NCI-H82 treated with DMSO at 0.1 percent for 48 hours (cell line): ENCODE results near the gene SRRM4.

Source experiments
- DNase-seq: peaks from one replicate; lab custom pipeline; 2025; ENCODE audit not compliant: unreplicated experiment; lab: John Stamatoyannopoulos, UW

SRRM4 gene

GRCh38 chr12:119114294-119114693, 133.0 kb downstream of the SRRM4 start:
- no peak for DNase-seq

GRCh38 chr12:119115296-119115905, 134.1 kb downstream of the SRRM4 start:
- DNase-seq: no peak

- DNase-seq: no peak
Measured at GRCh38 chr12:119117936-119118335, 136.6 kb downstream of the SRRM4 start.

- DNase-seq: no peak
Measured at GRCh38 chr12:119118625-119119024, 137.3 kb downstream of the SRRM4 start.

- DNase-seq: no peak
Measured at GRCh38 chr12:119122047-119122446, 140.7 kb downstream of the SRRM4 start.

DNA sequence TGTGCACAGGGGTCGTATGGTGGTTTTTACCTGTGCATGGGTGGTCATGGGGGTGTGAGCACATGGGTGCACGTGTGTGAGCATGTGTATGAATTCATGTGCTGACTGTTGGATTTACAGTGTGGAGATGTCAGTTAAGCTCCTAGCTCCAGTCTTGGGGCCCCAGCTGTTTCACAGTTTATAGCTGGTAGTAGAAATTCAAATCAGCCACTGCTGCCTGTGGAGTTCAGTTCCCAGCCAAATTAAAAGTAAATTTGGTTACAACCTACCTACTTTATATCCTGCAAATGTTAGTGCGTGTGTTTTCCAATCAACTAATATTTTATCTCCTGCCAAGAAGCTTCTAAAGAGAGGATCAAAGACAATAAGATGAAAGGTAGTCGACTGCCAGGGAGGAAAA, 141.4 kb downstream of the SRRM4 start:
- DNase-seq: no peak

DNA sequence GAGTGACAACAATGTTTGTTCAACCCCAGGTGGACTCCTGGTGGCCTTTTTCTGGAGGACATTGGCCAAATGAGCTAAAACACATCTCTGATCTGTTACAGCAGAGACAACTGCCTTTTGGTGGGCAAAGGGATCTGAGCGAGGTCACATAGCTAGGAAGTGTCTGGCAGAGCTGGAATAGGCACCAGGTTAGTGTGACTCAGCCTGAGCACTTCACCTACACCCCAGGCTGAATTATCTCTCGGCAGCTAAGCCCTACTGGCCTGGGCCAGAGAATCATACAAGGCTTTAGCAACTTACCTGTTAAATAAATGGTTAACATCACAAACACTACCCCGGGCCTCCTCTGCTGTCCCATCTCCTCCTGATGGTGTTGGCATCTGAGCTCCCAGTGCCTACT, 147.2 kb downstream of the SRRM4 start:
- DNase-seq: no peak

- DNase-seq: no peak
Measured at GRCh38 chr12:119129827-119130434, 148.6 kb downstream of the SRRM4 start.

- no peak for DNase-seq
Measured at GRCh38 chr12:119130523-119130922, 149.2 kb downstream of the SRRM4 start.

GRCh38 chr12:119134284-119135072, 153.1 kb downstream of the SRRM4 start:
- no peak for DNase-seq

GRCh38 chr12:119136811-119137410, 155.6 kb downstream of the SRRM4 start:
- no peak for DNase-seq

DNA sequence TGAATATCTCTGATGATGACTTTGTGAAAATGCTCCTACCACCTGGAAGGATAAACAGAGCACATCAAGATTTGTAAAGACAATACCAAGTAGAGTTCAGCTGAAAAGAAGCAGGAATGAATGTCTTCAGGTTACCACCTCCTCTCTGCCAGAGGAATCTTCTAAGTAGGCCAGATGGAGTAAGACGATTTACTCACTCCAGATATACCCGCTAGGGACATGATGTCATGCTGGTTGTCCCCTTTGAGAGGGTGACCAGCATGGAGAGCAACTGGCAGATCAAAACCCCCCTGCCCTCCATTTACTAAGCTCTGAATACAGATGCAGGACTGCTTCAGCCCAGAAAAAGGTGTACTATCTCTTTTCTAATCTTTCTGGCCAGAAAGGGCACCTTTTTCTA, 158.1 kb downstream of the SRRM4 start:
- DNase-seq: no peak

GRCh38 chr12:119145367-119145766, 164.0 kb downstream of the SRRM4 start:
- DNase-seq: no peak

DNA sequence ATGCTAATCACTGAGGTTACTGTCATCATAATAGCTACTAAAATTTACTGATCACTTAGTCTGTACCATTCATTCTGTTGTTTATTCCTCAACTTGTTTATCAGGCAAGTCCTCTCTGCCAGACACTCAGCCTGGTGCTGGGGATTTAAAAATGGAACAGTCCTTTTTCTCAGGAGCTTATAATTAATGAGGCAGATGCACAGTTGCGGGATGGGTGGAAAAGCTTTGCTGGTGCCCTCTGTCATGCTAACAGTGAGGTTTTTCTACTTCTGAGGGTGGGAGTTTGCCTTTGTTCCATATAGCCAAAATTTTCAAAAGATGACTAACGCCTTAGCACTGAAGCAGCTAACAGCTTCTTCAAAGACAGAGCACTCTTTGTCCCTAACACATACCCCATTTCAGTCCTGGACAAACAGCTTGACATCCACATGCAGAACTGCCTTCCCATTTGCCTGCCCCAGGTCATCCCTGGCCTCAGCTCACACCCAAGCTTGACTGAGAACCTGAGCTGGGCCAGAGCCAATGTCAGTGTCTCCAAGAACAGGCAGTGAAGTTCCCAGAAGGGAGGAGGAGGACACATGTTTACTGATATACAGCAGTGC, 166.6 kb downstream of the SRRM4 start:
- DNase-seq: no peak

- DNase-seq: no peak
Measured at GRCh38 chr12:119149270-119149669, 167.9 kb downstream of the SRRM4 start.

DNA sequence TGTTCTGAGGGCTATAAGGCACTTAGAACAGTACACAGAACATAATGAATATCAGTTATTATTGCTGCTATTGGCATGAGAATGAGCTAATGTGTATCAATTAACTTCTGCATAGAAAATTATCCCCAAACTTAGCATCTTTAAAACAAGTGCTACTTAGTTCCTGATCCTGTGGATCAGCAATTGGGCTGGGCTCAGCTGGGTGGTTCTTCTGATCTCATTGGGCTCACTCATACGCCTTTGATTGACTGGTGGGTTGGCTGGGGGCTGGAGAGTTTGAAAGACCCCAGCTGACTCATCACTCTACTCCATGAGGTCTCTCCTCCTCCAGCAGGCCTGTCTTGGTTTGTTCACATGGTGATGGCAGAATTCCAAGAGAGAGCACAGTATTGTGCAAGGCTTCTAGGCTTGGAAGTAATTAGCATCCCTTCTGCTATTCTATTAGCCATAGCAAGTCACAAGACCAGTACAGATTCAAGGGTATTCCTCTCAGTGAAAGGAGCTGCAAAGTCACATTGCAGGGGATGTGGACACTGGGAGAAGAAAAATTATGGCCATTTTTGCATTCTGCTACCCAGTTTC, 170.2 kb downstream of the SRRM4 start:
- no peak for DNase-seq

DNA sequence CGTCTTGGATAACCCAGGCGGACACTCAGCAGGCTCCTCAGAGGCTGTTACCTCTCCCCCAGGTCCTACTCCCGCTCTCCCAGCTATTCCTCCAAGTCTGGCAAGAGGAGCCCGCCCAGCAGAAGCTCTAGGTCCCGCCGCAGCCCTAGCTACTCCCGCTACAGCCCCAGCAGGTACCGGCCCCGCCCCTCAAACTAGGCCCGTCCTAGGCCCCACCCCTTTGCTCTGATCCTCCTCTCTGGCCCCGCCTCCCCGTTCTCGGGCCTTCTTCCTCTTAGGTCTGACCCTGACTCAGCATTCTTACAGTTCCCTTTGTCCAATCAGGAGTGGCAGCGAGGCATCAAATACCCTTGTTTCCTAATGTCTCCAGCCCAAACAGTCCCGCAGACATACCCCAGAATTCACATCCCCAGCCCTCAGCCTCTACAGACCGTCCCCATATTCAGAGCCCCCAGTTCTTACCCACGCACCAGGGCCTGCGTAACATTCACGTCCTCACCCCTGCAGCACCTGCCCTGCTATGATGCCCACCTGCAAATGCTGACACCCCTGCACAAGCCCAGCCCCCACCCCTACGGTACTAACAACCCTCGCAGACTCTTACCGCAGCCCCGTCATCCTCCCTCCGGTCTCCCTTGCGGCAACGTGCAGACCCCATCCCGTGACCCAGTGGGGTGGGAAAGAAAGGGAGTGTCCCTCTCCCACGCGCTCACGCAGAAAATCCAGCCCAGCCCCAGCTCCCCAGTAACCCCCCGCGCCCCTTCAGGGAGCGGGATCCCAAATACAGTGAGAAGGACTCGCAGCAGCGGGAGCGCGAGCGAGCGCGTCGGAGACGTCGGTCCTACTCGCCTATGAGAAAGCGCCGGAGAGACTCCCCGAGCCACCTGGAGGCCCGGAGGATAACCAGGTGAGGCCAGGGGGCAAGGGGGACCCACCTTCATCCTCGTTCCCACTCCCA, 172.4 kb downstream of the SRRM4 start:
- no peak for DNase-seq

- DNase-seq: no peak
Measured at GRCh38 chr12:119154435-119154818, 173.1 kb downstream of the SRRM4 start.

DNA sequence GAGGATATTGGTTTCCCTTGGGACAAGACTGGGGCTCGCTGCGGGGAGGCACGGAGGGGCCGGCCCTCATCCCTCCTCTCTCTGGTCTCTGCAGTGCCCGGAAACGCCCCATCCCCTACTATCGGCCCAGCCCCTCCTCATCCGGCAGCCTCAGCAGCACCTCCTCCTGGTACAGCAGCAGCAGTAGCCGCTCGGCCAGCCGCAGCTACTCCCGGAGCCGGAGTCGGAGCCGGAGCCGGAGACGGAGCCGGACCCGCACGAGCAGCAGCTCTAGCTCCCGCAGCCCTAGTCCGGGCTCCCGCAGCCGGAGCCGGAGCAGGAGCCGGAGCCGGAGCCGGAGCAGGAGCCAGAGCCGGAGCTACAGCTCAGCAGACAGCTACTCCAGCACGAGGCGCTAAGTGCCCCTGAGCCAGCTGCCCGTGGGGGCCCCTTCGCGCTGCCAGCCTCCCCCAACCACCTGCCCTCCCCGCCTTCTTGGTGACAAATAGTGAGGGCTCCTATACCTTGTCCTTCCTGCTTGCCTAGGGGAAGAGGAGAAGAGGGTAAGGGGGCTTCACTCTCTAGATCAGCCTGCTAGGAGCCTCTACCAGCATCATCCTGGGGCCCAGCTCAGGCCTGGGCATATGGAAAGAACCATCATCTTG, 175.2 kb downstream of the SRRM4 start:
- no peak for DNase-seq

DNA sequence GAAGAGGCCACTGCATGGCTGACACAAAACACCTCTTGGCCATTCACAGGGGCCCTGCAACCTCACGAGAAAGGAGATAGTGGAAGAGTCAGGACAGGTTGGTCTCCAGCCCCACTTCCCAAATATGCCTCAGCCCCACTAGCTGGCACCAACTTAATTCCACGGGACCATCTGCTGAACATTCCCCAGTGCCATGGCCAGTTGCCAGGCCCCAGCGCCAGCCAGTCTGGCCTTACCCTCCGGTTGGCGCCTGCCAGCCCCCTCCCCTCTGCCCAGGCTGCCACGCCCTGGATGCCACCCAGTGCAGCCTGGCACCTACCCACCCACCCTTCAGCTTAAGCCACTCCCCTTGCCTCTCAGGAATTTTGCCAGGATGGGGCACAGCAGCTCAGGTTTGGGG, 176.2 kb downstream of the SRRM4 start:
- no peak for DNase-seq
